ENCODE data around the gene ABCG1. TPM values are rescaled to one million over a fixed set of nuclear protein-coding genes. Genes with fewer than 3 reads are reported as not detected.

ABCG1 gene
- total and polyA plus RNA-seq, 7 donors, result 6.0 to 19.3 (median 11.6) TPM

- H3K9me3 ChIP-seq, result no peaks in the 10 kb centered on the region
- DNase-seq, result no peak
- WGBS, 2 donors, result 75 to 90% methylated on average over 6 of the region's 6 CpGs
- H3K27me3 ChIP-seq, result no peaks in the 10 kb centered on the region
- H3K4me1 ChIP-seq, result peaks cover 0 to 19% (median 15%) of the 10 kb centered on the region in 4 donors
- no peak overlapping the region for H3K27ac ChIP-seq
- intact Hi-C loops (cut with DNase I), result loop anchor here (2.0 kb wide), 1 partner anchor 17 kb away; no protein-coding TSS in a partner anchor
- no peaks in the 10 kb centered on the region for H3K36me3 ChIP-seq
- H3K4me3 ChIP-seq, result no peak overlapping the region
- no peak for TF ChIP-seq POLR2A (IDR thresholded peaks at IDR 0.05)
- no peak for TF ChIP-seq POLR2AphosphoS5 (IDR thresholded peaks at IDR 0.05)
These were observed 35.1 kb downstream of the ABCG1 start for GRCh38 chr21:42254083-42254482.

GRCh38 chr21:42254651-42255601 lies 36.0 kb downstream of the ABCG1 start:
- H3K27me3 ChIP-seq, result no peaks in the 10 kb centered on the region
- 84 to 90% methylated on average over 17 of the region's 17 CpGs for WGBS, 2 donors
- no peak overlapping the region for H3K4me3 ChIP-seq
- no peaks in the 10 kb centered on the region for H3K36me3 ChIP-seq
- intact Hi-C loops (cut with DNase I), result loop anchor here (2.0 kb wide), 1 partner anchor 18 kb away; no protein-coding TSS in a partner anchor
- peaks cover 0 to 19% (median 15%) of the 10 kb centered on the region in 4 donors for H3K4me1 ChIP-seq
- no peak for TF ChIP-seq POLR2A (IDR thresholded peaks at IDR 0.05)
- no peak for TF ChIP-seq CTCF (IDR thresholded peaks at IDR 0.05)
- TF ChIP-seq POLR2AphosphoS5 (IDR thresholded peaks at IDR 0.05), result no peak
- TF ChIP-seq EP300 (IDR thresholded peaks at IDR 0.05), result no peak
- no peak for DNase-seq
- no peak overlapping the region for H3K27ac ChIP-seq
- no peaks in the 10 kb centered on the region for H3K9me3 ChIP-seq

- no peaks in the 10 kb centered on the region for H3K9me3 ChIP-seq
- no peaks in the 10 kb centered on the region for H3K27me3 ChIP-seq
- 94 to 97% methylated on average over 4 of the region's 4 CpGs for WGBS, 2 donors
- H3K4me1 ChIP-seq, result peaks cover 0 to 22% (median 15%) of the 10 kb centered on the region in 4 donors
- no peaks in the 10 kb centered on the region for H3K36me3 ChIP-seq
- H3K27ac ChIP-seq, result no peak overlapping the region
- DNase-seq, result no peak
- TF ChIP-seq POLR2A (IDR thresholded peaks at IDR 0.05), result no peak
- TF ChIP-seq EP300 (IDR thresholded peaks at IDR 0.05), result no peak
- no peak for TF ChIP-seq POLR2AphosphoS5 (IDR thresholded peaks at IDR 0.05)
- no peak for TF ChIP-seq CTCF (IDR thresholded peaks at IDR 0.05)
- intact Hi-C loops (cut with DNase I), result loop anchor here (2.0 kb wide), 1 partner anchor 19 kb away; no protein-coding TSS in a partner anchor
- H3K4me3 ChIP-seq, result no peak overlapping the region
These were observed 36.9 kb downstream of the ABCG1 start for GRCh38 chr21:42255825-42256224.

GRCh38 chr21:42256316-42256715 lies 37.4 kb downstream of the ABCG1 start:
- H3K27me3 ChIP-seq, result no peaks in the 10 kb centered on the region
- DNase-seq, result no peak
- H3K9me3 ChIP-seq, result no peaks in the 10 kb centered on the region
- intact Hi-C loops (cut with DNase I), result no loop called here
- H3K4me1 ChIP-seq, result peaks cover 0 to 27% (median 19%) of the 10 kb centered on the region in 4 donors
- no peak overlapping the region for H3K4me3 ChIP-seq
- 95% methylated on average over 4 of the region's 4 CpGs for WGBS, 2 donors
- no peak overlapping the region for H3K27ac ChIP-seq
- no peak for TF ChIP-seq EP300 (IDR thresholded peaks at IDR 0.05)
- TF ChIP-seq POLR2AphosphoS5 (IDR thresholded peaks at IDR 0.05), result no peak
- no peak for TF ChIP-seq POLR2A (IDR thresholded peaks at IDR 0.05)
- no peak for TF ChIP-seq CTCF (IDR thresholded peaks at IDR 0.05)
- no peaks in the 10 kb centered on the region for H3K36me3 ChIP-seq

GRCh38 chr21:42257091-42257765 lies 38.3 kb downstream of the ABCG1 start:
- H3K4me1 ChIP-seq, result peaks cover 0 to 28% (median 20%) of the 10 kb centered on the region in 4 donors
- H3K9me3 ChIP-seq, result no peaks in the 10 kb centered on the region
- no peak for DNase-seq
- intact Hi-C loops (cut with DNase I), result no loop called here
- no peaks in the 10 kb centered on the region for H3K36me3 ChIP-seq
- WGBS, 2 donors, result 79 to 87% methylated on average over 12 of the region's 12 CpGs
- H3K27me3 ChIP-seq, result no peaks in the 10 kb centered on the region
- TF ChIP-seq POLR2A (IDR thresholded peaks at IDR 0.05), result no peak
- no peak for TF ChIP-seq EP300 (IDR thresholded peaks at IDR 0.05)
- H3K4me3 ChIP-seq, result no peak overlapping the region
- H3K27ac ChIP-seq, result no peak overlapping the region
